HG02759 (cell line): Measurements from ENCODE around the gene RAB19.
"Not testable (repeated sequence)": the region's sequence is repeated elsewhere in the genome, so short reads cannot be mapped to it uniquely, and the experiment has no call there.

Experiments used
- ATAC-seq: cut with Tn5 transposase; IDR thresholded peaks from one replicate; pipeline ENCODE4 v1.9.1; 2021; ENCODE audit warnings: mild to moderate bottlenecking, moderate library complexity; ENCODE audit not compliant: unreplicated experiment

Gene RAB19

GRCh38 chr7:140453273-140453672, 49.4 kb downstream of the RAB19 start:
- no peak for ATAC-seq

- not testable (repeated sequence) for ATAC-seq
Measured at GRCh38 chr7:140453785-140454656, 50.2 kb downstream of the RAB19 start.

GRCh38 chr7:140454657-140455015, 50.8 kb downstream of the RAB19 start:
- no peak for ATAC-seq

- no peak for ATAC-seq
Measured at GRCh38 chr7:140455743-140456142, 51.9 kb downstream of the RAB19 start.

GRCh38 chr7:140456551-140457051, 52.7 kb downstream of the RAB19 start:
- ATAC-seq: no peak

- ATAC-seq: no peak
Measured at GRCh38 chr7:140458201-140458600, 54.3 kb downstream of the RAB19 start.

GRCh38 chr7:140458916-140459315, 55.1 kb downstream of the RAB19 start:
- ATAC-seq: no peak

- no peak for ATAC-seq
Measured at GRCh38 chr7:140463111-140463510, 59.3 kb downstream of the RAB19 start.

GRCh38 chr7:140475747-140476333, 72.0 kb downstream of the RAB19 start:
- ATAC-seq: no peak

GRCh38 chr7:140476698-140477261, 72.9 kb downstream of the RAB19 start:
- no peak for ATAC-seq
